IMR-90 (cell line): ENCODE results near the gene SEMA5A. TPM values are rescaled to one million over a fixed set of nuclear protein-coding genes. Genes with fewer than 3 reads are reported as not detected.
A peak's percentile ranks its signal among the peaks of the same experiment; 100 is the strongest.

Source experiments
- ATAC-seq: fragments of 200-7000 bp; cut with Tn5 transposase; 2 replicates; pipeline ENCODE4 v1.9.1; 2020; ENCODE audit warnings: low read depth, mild to moderate bottlenecking, moderate library complexity
- BruUV-seq: library from RNA; stranded (reverse); fragments of 400-500 nt; replicated peaks from 2 replicates; lab custom pipeline; 2021; lab: Mats Ljungman, UMichigan
- CTCF ChIA-PET: fragments of 300-600 bp; formaldehyde crosslinking; extraction: SDS; loops from one replicate; lab custom pipeline; 2021; ENCODE audit warnings: antibody characterized with exemption; lab: Yijun Ruan, JAX
- POLR2A ChIA-PET: fragments of 300-600 bp; sonication (Branson Sonifier 250); formaldehyde crosslinking; loops from one replicate; lab custom pipeline; 2022; ENCODE audit warnings: antibody characterized with exemption; ENCODE audit not compliant: unreplicated experiment; lab: Charles Lee
- DNase-seq: peaks from one replicate; pipeline ENCODE4 v3.0.0; 2013
- H2AFZ ChIP-seq: replicated peaks from 2 replicates; pipeline ENCODE3; 2013; ENCODE audit warnings: low read length, mild to moderate bottlenecking; ENCODE audit not compliant: poor library complexity
- H2AK5ac ChIP-seq: 2 replicates; pipeline ENCODE4 v1.6.1; 2013; ENCODE audit warnings: low read depth, low read length, inconsistent platforms
- H2AK9ac ChIP-seq: replicated peaks from 2 replicates; pipeline ENCODE3; 2013; ENCODE audit warnings: mild to moderate bottlenecking, low read depth, low read length, moderate library complexity; ENCODE audit not compliant: poor library complexity
- H2BK120ac ChIP-seq: 2 replicates; pipeline ENCODE4 v1.6.1; 2013; ENCODE audit warnings: low read depth, low read length, inconsistent platforms
- H2BK15ac ChIP-seq: 3 replicates; pipeline ENCODE4 v1.6.1; 2013; ENCODE audit warnings: low read depth, low read length, inconsistent platforms
- H2BK20ac ChIP-seq: 2 replicates; pipeline ENCODE4 v1.6.1; 2013; ENCODE audit warnings: low read depth, mild to moderate bottlenecking, inconsistent platforms, low read length, moderate library complexity
- H2BK5ac ChIP-seq: 2 replicates; pipeline ENCODE4 v1.6.1; 2013; ENCODE audit warnings: mild to moderate bottlenecking, low read depth, low read length, inconsistent platforms; ENCODE audit not compliant: poor library complexity, severe bottlenecking
- H3K14ac ChIP-seq: replicated peaks from 2 replicates; pipeline ENCODE4 v1.6.1; 2013; ENCODE audit warnings: low read depth, low read length, inconsistent platforms
- H3K18ac ChIP-seq: 2 replicates; pipeline ENCODE4 v1.6.1; 2013; ENCODE audit warnings: low read depth, low read length, control low read depth
- H3K23ac ChIP-seq: 2 replicates; pipeline ENCODE4 v1.6.1; 2013; ENCODE audit warnings: low read depth, low read length, inconsistent platforms
- H3K27ac ChIP-seq: 2 replicates; pipeline ENCODE4 v1.5.1; 2013; ENCODE audit warnings: mild to moderate bottlenecking, control low read depth, low read length; ENCODE audit not compliant: insufficient read depth
- H3K27me3 ChIP-seq: 2 replicates; pipeline ENCODE4 v1.6.1; 2013; ENCODE audit warnings: low read length; ENCODE audit not compliant: control insufficient read depth, insufficient read depth
- H3K36me3 ChIP-seq: 2 replicates; pipeline ENCODE4 v1.6.1; 2013; ENCODE audit warnings: low read length, mixed read lengths; ENCODE audit not compliant: control insufficient read depth, insufficient read depth
- H3K4ac ChIP-seq: 2 replicates; pipeline ENCODE4 v1.6.1; 2013; ENCODE audit warnings: low read depth, low read length, inconsistent platforms
- H3K4me1 ChIP-seq: 2 replicates; pipeline ENCODE4 v1.6.1; 2013; ENCODE audit warnings: low read length, mixed read lengths; ENCODE audit not compliant: control insufficient read depth, insufficient read depth
- H3K4me2 ChIP-seq: 2 replicates; pipeline ENCODE4 v1.6.1; 2013; ENCODE audit warnings: low read depth, mild to moderate bottlenecking, control low read depth, low read length, moderate library complexity
- H3K4me3 ChIP-seq: 2 replicates; pipeline ENCODE4 v1.5.1; 2013; ENCODE audit warnings: low read depth, mild to moderate bottlenecking, control low read depth, low read length, moderate library complexity; ENCODE audit not compliant: insufficient read depth
- H3K56ac ChIP-seq: 2 replicates; pipeline ENCODE4 v1.6.1; 2013; ENCODE audit warnings: low read length, inconsistent platforms; ENCODE audit not compliant: insufficient read depth; ENCODE audit errors: extremely low read depth
- H3K79me1 ChIP-seq, 2 experiments: 2 replicates each; pipeline ENCODE4 v1.6.1; 2013; ENCODE audit warnings: low read length in 2 of 2, inconsistent platforms in 1 of 2, low read depth in 1 of 2
- H3K9ac ChIP-seq: 2 replicates; pipeline ENCODE4 v1.6.1; 2013; ENCODE audit warnings: low read depth, low read length, control low read depth
- H3K9me1 ChIP-seq: 2 replicates; pipeline ENCODE4 v1.6.1; 2013; ENCODE audit warnings: low read length, inconsistent platforms; ENCODE audit not compliant: insufficient read depth
- H3K9me3 ChIP-seq: 2 replicates; pipeline ENCODE4 v1.6.1; 2013; ENCODE audit warnings: low read length; ENCODE audit not compliant: control insufficient read depth, insufficient read depth
- H4K20me1 ChIP-seq: 2 replicates; pipeline ENCODE4 v1.6.1; 2013; ENCODE audit warnings: low read length, inconsistent platforms; ENCODE audit not compliant: insufficient read depth
- H4K5ac ChIP-seq: 2 replicates; pipeline ENCODE4 v1.6.1; 2013; ENCODE audit warnings: mild to moderate bottlenecking, low read depth, low read length, control low read depth
- H4K8ac ChIP-seq, 2 experiments: 2 replicates each; pipeline ENCODE4 v1.6.1; 2013; ENCODE audit warnings: low read depth in 2 of 2, low read length in 2 of 2, control low read depth in 1 of 2, inconsistent platforms in 1 of 2
- H4K91ac ChIP-seq: 2 replicates; pipeline ENCODE4 v1.6.1; 2013; ENCODE audit warnings: low read depth, low read length, inconsistent platforms; ENCODE audit not compliant: insufficient read depth
- CEBPB ChIP-seq: IDR thresholded peaks from 2 replicates; pipeline ENCODE4 v1.6.1; 2012; ENCODE audit warnings: low read depth, low read length, improper control_type of control experiment
- CHD1 ChIP-seq: IDR thresholded peaks from 2 replicates; pipeline ENCODE4 v1.6.1; 2012; ENCODE audit warnings: low read depth, low read length, improper control_type of control experiment
- FOS ChIP-seq: fragments of 150-350 bp; IDR thresholded peaks from 2 replicates; pipeline ENCODE4 v1.6.1; 2016; ENCODE audit warnings: low read depth, low read length
- MAFK ChIP-seq: IDR thresholded peaks from 2 replicates; pipeline ENCODE4 v1.6.1; 2012; ENCODE audit warnings: low read depth, low read length, improper control_type of control experiment
- NFE2L2 ChIP-seq: fragments of 150-350 bp; IDR thresholded peaks from 2 replicates; pipeline ENCODE4 v1.6.1; 2016; ENCODE audit warnings: low read depth, mild to moderate bottlenecking, low read length
- RCOR1 ChIP-seq: IDR thresholded peaks from 2 replicates; pipeline ENCODE4 v1.6.1; 2012; ENCODE audit warnings: mild to moderate bottlenecking, low read length, improper control_type of control experiment; ENCODE audit not compliant: insufficient replicate concordance
- SMC3 ChIP-seq: fragments of 150-350 bp; IDR thresholded peaks from 2 replicates; pipeline ENCODE4 v1.6.1; 2016; ENCODE audit warnings: low read depth, mild to moderate bottlenecking, antibody characterized with exemption, low read length, moderate library complexity
- WGBS, 2 experiments: methylation state at CpG; one replicate each; pipeline versions ENCODE4 v1.1.5 to v1.1.7; 2013; ENCODE audit warnings: missing lambda C conversion rate in 2 of 2; ENCODE audit not compliant: insufficient read length in 1 of 2; ENCODE audit errors: extremely low coverage in 2 of 2; 5-methylcytosine and 5-hydroxymethylcytosine counted together
- dilution Hi-C: fragments of 300-500 bp; cut with HindIII; formaldehyde crosslinking; loops from one replicate; pipeline ENCODE4 v1.14.3; 2018; ENCODE audit warnings: low sequenced_read_pairs; ENCODE audit not compliant: unreplicated experiment
- in situ Hi-C: fragments of 300-500 bp; cut with MboI; formaldehyde crosslinking; loops from 3 replicates; pipeline ENCODE4 v1.14.3; 2019; ENCODE audit warnings: low sequenced_read_pairs, inconsistent platforms, mixed read lengths
- intact Hi-C: fragments of 100-400 bp; cut with micrococcal nuclease; formaldehyde crosslinking; loops from 2 replicates; pipeline ENCODE4 v1.10.0; 2022
- polyA plus RNA-seq, 3 experiments: library from polyadenylated mRNA; depleted of rRNA; stranded (reverse); fragments of >200 nt; gene quantifications; 2 replicates each; pipeline ENCODE4 v1.2.3, GENCODE V29; 2012; ENCODE audit warnings: low replicate concordance in 1 of 3
- total RNA-seq: library from RNA; depleted of rRNA; stranded (reverse); fragments of >200 nt; gene quantifications from 2 replicates; pipeline ENCODE4 v1.2.3, GENCODE V29; 2012

The SEMA5A gene
- total and polyA plus RNA-seq, 2 of the 4 experiments (the other 2 are of a cell fraction), result 8.2 to 9.9 TPM

- dilution Hi-C loops (no loop called here), intact Hi-C loops (no loop called here), in situ Hi-C loops (no loop called here)
- peaks cover 2% of the 10 kb centered on the region; the same call in 1 of the 2 replicates for H3K9me3 ChIP-seq
- no peak overlapping the region for H2BK5ac ChIP-seq
- no TSS peak for BruUV-seq
- WGBS, 2 experiments, result no CpG with 5 or more reads among the region's 2 CpGs
- no peak overlapping the region for H2BK15ac ChIP-seq
- H3K14ac ChIP-seq, result 0 out of 2 replicates have a peak overlapping the region, but pooled peaks have one; percentile 56
- no peak overlapping the region for H3K56ac ChIP-seq
- peak overlapping the region; percentile 27; the same call in 1 of the 2 replicates for H2AK5ac ChIP-seq
- no peak overlapping the region for H2BK120ac ChIP-seq
- H3K23ac ChIP-seq, result no peak overlapping the region
- H4K5ac ChIP-seq, result no peak overlapping the region
- H3K36me3 ChIP-seq, result peaks cover 2% of the 10 kb centered on the region; the same call in 1 of the 2 replicates
- no peak overlapping the region for H3K9ac ChIP-seq
- H3K27me3 ChIP-seq, result no peaks in the 10 kb centered on the region
- DNase-seq (peak; percentile 39), ATAC-seq (peak; percentile 35; the same call in 1 of the 2 replicates)
- no peak overlapping the region for H3K27ac ChIP-seq
- peaks cover 12% of the 10 kb centered on the region for H3K4me1 ChIP-seq
- H4K20me1 ChIP-seq, result peaks cover 12% of the 10 kb centered on the region; the same call in 1 of the 2 replicates
- H2BK20ac ChIP-seq, result no peak overlapping the region
- H2AK9ac ChIP-seq, result no peak overlapping the region
- no peak overlapping the region for H3K4me3 ChIP-seq
- ChIA-PET CTCF (no interaction called here), POLR2A (no interaction called here)
- H2AFZ ChIP-seq, result no peak overlapping the region
- H4K91ac ChIP-seq, result no peak overlapping the region
- 0 out of 2 replicates have a peak overlapping the region, but pooled peaks have one; percentile 13 for H3K4ac ChIP-seq
- TF ChIP-seq FOS (peak; percentile 9; the same call in 1 of the 2 replicates), CEBPB (no peak), SMC3 (no peak), CHD1 (no peak), RCOR1 (no peak), NFE2L2 (no peak), MAFK (no peak)
- no peak overlapping the region for H3K18ac ChIP-seq
- H3K79me1 ChIP-seq, result peaks cover 13 to 74% of the 10 kb centered on the region in 2 experiments
- no peak overlapping the region for H4K8ac ChIP-seq
- H3K9me1 ChIP-seq, result peaks cover 9% of the 10 kb centered on the region; the same call in 1 of the 2 replicates
- H3K4me2 ChIP-seq, result no peak overlapping the region
These were observed 98.2 kb downstream of the SEMA5A start for GRCh38 chr5:9447691-9448090.
